Mammary epithelial cell (primary cell): ENCODE data around the gene ACOT13.

Experiments
- EZH2 ChIP-seq: IDR thresholded peaks from 2 replicates; pipeline ENCODE4 v1.6.1; 2012; ENCODE audit warnings: low read length, inconsistent platforms, borderline replicate concordance
- TF ChIP-seq, protein P1 (sequence below), 2 donors: IDR thresholded peaks in 1 of 2; conservative IDR thresholded peaks in 1 of 2; 2 replicates each; pipeline ENCODE4 v1.5.1; 2011 to 2012; ENCODE audit warnings: inconsistent platforms in 2 of 2, low read length in 2 of 2, mild to moderate bottlenecking in 2 of 2, control low read depth in 1 of 2, low read depth in 1 of 2; ENCODE audit not compliant: insufficient read depth in 1 of 2; ENCODE audit errors: extremely low read depth in 1 of 2

DNA sequence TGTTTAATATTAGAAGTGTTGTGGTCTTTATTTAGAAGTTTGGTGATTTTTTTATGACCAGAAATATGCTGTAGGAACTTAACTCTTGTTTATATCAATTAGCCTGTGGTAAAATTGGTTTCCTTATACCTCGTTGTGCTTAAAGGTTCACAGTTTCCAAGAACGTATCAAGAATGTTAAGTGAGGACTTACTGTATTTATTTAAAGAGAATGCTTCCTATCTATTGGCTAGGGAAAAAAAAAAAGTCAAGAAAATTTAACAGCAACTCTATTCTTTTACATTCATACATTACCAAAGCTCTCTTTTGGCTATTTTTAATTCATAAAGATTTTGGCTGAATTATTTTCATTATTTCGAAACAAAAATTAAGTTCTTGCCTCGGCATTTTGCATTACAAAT is 22.5 kb upstream of the ACOT13 start:
- TF ChIP-seq, protein P1, sequence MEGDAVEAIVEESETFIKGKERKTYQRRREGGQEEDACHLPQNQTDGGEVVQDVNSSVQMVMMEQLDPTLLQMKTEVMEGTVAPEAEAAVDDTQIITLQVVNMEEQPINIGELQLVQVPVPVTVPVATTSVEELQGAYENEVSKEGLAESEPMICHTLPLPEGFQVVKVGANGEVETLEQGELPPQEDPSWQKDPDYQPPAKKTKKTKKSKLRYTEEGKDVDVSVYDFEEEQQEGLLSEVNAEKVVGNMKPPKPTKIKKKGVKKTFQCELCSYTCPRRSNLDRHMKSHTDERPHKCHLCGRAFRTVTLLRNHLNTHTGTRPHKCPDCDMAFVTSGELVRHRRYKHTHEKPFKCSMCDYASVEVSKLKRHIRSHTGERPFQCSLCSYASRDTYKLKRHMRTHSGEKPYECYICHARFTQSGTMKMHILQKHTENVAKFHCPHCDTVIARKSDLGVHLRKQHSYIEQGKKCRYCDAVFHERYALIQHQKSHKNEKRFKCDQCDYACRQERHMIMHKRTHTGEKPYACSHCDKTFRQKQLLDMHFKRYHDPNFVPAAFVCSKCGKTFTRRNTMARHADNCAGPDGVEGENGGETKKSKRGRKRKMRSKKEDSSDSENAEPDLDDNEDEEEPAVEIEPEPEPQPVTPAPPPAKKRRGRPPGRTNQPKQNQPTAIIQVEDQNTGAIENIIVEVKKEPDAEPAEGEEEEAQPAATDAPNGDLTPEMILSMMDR (conservative IDR thresholded peaks at IDR 0.05 in 1 of 2, IDR thresholded peaks at IDR 0.05 in 1 of 2; ENCODE audit: extremely low read depth in 1 of 2, insufficient read depth in 1 of 2, low read depth in 1 of 2, low read length in 2 of 2): no peak
- TF ChIP-seq EZH2: no peak
